NCI-H146 treated with DMSO at 0.1 percent for 48 hours (cell line): ENCODE measurements around the gene SLC12A7.

ENCODE experiments used
- DNase-seq: peaks from one replicate; lab custom pipeline; 2025; ENCODE audit not compliant: unreplicated experiment; lab: John Stamatoyannopoulos, UW

SLC12A7 gene

GRCh38 chr5:1111241-1111726 lies 579 bp downstream of the SLC12A7 start:
- peak; percentile 5 for DNase-seq

- no peak for DNase-seq
These were observed 1.3 kb downstream of the SLC12A7 start for GRCh38 chr5:1110307-1111240.

- DNase-seq: no peak
These were observed 2.1 kb downstream of the SLC12A7 start for GRCh38 chr5:1109542-1110306.

- no peak for DNase-seq
These were observed 3.0 kb downstream of the SLC12A7 start for GRCh38 chr5:1108865-1109174.

- no peak for DNase-seq
These were observed 3.6 kb downstream of the SLC12A7 start for GRCh38 chr5:1108023-1108864.

GRCh38 chr5:1107167-1108022 lies 4.5 kb downstream of the SLC12A7 start:
- no peak for DNase-seq

GRCh38 chr5:1106385-1107166 lies 5.3 kb downstream of the SLC12A7 start:
- no peak for DNase-seq

GRCh38 chr5:1105350-1106265 lies 6.3 kb downstream of the SLC12A7 start:
- DNase-seq: no peak

- DNase-seq: no peak
These were observed 7.4 kb downstream of the SLC12A7 start for GRCh38 chr5:1104327-1105006.

GRCh38 chr5:1103505-1104326 lies 8.1 kb downstream of the SLC12A7 start:
- DNase-seq: no peak

- no peak for DNase-seq
These were observed 8.8 kb downstream of the SLC12A7 start for GRCh38 chr5:1103093-1103492.

GRCh38 chr5:1101961-1102713 lies 9.7 kb downstream of the SLC12A7 start:
- no peak for DNase-seq

- no peak for DNase-seq
These were observed 10.9 kb downstream of the SLC12A7 start for GRCh38 chr5:1100664-1101574.

- no peak for DNase-seq
These were observed 11.8 kb downstream of the SLC12A7 start for GRCh38 chr5:1099926-1100663.
